22Rv1 (cell line): ENCODE measurements around the gene CAPN3.

Experiments
- H3K27ac ChIP-seq: fragments of 450-650 bp; 2 replicates; pipeline ENCODE4 v1.5.1; 2017
- CTCF ChIP-seq: fragments of 450-650 bp; IDR thresholded peaks from 2 replicates; pipeline ENCODE4 v1.5.1; 2017; ENCODE audit warnings: mild to moderate bottlenecking
- ZFX ChIP-seq: fragments of 450-650 bp; IDR thresholded peaks from 2 replicates; pipeline ENCODE4 v1.6.1; 2017; ENCODE audit warnings: antibody characterized with exemption, borderline replicate concordance

Gene CAPN3

DNA sequence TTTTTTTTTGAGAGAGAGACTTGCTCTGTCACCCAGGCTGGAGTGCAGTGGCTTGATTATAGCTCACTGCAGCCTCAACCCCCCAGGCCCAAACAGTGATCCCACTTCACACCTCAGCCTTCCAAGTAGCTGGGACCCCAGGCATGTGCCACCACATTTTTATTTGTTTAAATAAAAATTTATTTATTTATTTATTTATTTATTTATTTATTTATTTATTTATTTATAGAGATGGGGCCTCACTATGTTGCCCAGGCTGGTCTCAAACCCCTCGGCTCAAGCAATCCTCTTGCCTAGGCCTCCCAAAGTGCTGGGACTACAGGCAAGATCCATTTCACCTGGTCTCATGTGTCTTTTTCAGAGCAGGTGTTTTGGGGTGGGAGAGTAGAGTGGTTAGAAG is 15.5 kb downstream of the CAPN3 start:
- TF ChIP-seq ZFX (no peak), CTCF (no peak)
- H3K27ac ChIP-seq: no peak overlapping the region

DNA sequence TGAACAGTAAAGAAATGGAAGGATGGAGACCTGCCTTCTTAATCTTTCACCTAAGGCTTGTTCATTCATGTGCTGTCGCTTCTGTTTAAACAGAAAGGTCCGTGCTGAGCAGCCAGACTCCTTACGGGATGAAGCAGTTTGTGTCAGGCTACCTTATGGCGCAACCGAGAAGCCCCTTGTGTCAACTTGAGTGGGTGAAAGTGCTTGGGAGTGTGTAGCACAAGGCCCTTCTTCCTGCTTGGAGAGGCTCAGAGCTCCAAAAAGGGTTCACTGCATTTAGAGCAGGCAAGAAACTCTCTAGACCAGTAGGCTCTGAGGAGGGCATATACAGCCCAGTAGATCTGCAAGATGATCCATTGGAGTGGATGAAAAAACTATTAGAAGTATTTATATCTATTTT is 16.0 kb downstream of the CAPN3 start:
- no peak for TF ChIP-seq CTCF
- TF ChIP-seq ZFX: no peak
- no peak overlapping the region for H3K27ac ChIP-seq

GRCh38 chr15:42375941-42376340 is 16.6 kb downstream of the CAPN3 start:
- TF ChIP-seq ZFX (no peak), CTCF (no peak)
- H3K27ac ChIP-seq: no peak overlapping the region

DNA sequence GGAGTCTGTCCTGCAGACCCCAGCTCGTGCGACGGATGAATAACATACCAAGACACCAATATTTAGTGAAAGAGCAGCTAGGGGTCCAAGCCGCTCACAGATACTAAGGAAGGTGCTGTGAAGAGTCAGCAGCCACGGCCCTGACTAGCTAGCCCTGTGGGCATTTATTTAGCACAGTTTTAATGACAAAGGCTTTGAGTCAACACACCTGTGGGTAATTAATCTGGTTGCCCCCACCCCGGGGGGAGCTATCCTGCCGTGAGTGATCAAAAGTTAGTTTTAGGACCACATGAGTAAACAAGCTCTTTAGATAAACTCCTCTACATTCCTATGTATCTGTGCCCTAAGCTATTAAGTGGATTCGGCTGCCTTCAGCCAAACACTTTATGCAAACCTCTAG is 18.7 kb downstream of the CAPN3 start:
- TF ChIP-seq ZFX (no peak), CTCF (no peak)
- H3K27ac ChIP-seq: no peak overlapping the region

DNA sequence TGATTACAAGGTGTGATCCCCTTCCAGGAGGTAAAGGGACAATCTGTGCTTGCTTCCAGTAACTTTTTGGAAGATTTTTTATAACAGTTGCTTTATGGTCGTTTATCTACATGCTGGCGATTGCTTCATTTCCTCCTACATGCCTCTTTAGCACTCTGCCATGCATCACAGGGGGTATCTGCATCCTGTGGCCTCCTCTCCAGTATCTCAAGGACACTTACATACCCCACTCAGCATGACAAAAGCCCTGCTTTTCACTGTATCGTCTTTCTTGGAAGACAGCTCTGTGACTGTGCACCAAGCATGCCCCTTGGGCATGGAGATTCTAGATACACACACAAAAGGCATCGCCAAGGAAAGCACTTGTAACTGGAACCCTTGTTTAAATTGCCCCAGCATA is 25.3 kb downstream of the CAPN3 start:
- no peak for TF ChIP-seq ZFX
- no peak for TF ChIP-seq CTCF
- no peak overlapping the region for H3K27ac ChIP-seq

DNA sequence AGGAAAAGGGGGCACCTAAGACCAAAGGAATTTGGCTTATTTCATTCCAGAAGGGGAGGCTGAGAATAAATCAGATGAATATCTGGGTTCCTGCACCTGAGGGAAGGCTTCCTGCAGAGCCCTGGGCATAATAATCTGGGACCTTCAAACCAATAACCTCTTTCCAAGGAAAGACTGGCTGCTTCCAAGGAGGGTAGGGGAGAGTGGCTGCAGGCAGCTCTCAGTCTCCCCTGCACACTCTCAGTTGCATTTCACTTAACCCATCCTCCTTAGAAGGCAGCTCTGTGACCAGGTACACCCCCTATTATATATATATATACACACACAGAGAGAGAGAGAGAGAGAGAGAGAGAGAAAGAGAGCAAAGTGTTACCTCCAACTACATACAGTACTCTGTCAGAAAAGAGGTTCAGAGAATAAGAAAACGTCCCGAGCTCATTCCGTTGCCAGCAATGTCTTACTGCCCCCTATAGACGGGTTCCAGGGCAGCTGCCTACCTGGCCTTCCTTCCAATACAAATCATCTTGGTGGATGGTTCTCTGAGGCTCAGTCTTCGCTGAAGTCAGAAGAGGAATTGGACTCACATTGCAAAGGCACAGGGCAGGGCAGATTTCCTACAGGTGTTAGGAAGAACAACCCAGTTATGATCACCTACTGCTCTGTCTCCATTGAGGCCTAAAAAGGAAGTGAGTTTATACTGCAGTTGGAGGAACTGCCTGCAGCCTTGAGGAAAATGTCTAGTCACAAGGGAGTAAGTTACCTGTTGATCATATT is 26.1 kb downstream of the CAPN3 start:
- H3K27ac ChIP-seq: no peak overlapping the region
- TF ChIP-seq CTCF: peak; percentile 92
- no peak for TF ChIP-seq ZFX

DNA sequence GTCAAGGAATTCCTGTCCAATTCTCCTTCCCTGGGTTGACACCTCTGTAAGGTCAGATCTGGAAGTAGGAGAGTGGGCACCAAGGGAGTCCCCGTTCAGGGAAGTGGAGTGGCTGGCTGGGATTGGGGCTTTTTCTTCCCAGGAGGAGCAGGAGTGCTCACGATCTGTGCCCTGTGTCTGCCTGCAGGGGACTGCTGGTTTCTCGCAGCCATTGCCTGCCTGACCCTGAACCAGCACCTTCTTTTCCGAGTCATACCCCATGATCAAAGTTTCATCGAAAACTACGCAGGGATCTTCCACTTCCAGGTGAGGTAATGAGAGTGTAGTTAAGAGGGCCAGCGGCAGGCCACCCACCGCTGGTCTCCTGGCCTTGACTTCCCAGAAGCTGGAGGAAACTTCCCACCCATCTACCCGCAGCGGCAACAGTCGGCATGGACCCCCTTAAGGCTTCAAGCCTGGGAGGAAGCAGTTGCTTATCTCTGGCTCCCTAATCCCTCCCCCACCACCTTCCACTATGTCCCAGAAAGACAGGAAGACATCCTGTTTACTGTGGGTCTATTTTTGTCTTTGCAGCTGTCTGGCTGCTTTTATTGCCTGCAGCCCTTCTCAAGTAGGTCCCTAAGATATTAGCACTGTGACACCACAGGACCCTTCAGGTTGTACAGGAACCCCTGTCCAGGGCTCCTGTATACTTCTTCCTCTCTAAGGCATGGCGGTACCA is 26.8 kb downstream of the CAPN3 start:
- no peak overlapping the region for H3K27ac ChIP-seq
- TF ChIP-seq ZFX: no peak
- no peak for TF ChIP-seq CTCF
